WI38 (cell line): Measurements from ENCODE around the gene PILRB.
A peak's percentile ranks its signal among the peaks of the same experiment; 100 is the strongest.

Source experiments
- H3K4me3 ChIP-seq: 2 replicates; pipeline ENCODE4 v1.5.1; 2011; ENCODE audit warnings: low read depth, mild to moderate bottlenecking, control low read depth, low read length
- CTCF ChIP-seq: IDR thresholded peaks from 2 replicates; pipeline ENCODE4 v1.5.1; 2012; ENCODE audit warnings: low read depth, mild to moderate bottlenecking, control low read depth, low read length

Gene PILRB

DNA sequence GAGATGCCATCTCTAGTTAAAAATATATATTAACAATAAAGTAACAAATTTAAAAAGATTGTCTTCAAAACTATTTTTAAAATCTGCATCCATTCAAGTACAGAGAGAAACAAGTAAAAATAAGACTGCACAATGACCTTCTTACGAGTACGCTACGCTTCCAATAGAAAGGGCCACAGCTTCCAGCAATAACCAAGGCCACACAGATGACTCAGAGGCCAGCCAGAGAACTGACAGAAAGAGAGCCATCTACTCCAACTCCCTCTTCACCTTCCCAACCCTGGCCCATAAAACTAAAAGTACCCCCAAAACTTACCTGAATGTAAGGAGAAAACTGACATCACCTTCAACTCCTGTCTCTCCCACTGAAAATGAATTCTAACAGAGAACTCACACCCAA, 42.1 kb downstream of the PILRB start:
- no peak overlapping the region for H3K4me3 ChIP-seq
- no peak for TF ChIP-seq CTCF

DNA sequence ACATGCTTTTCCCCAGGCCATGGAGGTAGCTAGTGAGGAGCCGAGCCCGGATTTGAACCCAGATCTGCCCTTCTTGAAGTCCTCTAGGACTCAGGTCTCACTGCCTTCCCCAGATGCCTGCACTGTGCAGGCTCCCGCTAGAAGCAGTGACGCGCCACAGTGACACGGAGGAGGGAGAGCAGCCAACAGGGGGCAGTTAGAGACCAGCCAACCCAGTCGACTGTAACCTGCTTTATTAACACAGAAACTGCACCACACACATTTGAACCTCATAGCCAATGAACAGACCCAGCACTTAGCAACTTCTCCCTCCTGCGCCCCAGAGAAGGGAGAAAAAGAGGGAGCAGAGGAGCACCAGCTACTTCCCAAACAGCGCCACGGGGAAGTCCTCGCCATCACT, 42.7 kb downstream of the PILRB start:
- H3K4me3 ChIP-seq = no peak overlapping the region
- TF ChIP-seq CTCF = no peak

- TF ChIP-seq CTCF = no peak
- H3K4me3 ChIP-seq = no peak overlapping the region
Observed at GRCh38 chr7:100401811-100402210, 43.9 kb downstream of the PILRB start.

GRCh38 chr7:100402241-100402640, 44.3 kb downstream of the PILRB start:
- H3K4me3 ChIP-seq = no peak overlapping the region
- TF ChIP-seq CTCF = no peak

DNA sequence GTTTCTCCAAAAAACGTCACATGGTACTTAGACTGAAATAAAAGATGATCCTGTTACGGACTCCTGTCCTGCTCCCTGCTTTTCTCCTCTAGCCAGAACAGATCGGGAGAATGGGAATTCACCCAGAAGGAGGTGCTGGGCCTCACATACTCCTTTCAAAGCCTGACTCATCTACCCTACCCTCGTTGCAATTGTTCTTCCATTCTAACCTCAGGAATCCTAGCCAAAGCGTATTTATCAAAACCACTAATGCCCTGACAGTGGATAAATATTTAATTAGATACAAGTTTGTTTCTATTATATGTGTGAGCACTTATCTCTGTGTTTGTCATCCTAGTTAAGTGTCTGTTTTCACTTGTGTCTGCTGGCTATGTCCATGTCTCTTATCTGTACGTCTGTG, 48.9 kb downstream of the PILRB start:
- no peak for TF ChIP-seq CTCF

DNA sequence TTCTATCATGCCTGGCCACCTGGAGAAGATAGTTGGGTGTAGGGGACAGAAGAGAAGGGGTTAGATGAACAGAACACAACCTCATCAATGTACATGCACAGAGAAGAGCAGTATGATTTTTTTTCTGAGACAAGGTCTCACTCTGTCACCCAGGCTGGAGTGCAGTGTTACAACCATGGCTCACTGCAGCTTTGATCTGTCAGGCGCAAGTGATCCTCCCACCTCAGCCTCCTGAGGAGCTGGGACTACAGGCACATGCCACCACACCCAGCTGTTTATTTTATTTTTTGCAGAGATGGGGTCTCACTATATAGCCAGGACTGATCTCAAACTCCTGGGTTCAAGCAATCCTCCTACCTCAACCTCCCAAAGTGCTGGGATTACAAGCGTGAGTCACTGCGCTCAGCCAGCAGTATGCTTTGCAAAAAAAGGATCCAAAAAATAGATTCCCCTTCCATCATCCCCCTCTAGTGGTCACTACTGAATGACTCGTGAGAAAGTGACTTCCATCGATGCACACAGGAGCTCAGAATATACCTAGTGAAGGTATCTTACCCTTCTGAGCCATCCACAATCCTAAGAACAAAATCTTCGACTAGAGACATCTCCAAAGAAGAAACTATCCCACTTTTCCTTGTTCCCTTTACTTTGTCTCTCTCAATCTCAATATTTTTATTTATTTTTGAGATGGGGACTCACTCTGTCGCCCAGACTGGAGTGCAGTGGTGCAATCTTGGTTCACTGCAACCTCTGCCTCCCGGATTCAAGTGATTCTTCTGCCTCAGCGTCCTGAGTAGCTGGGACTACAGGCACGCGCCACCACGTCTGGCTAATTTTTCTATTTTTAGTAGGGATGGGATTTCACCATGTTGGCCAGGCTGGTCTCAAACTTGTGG, 49.6 kb downstream of the PILRB start:
- peak; percentile 65 for TF ChIP-seq CTCF
- no peak overlapping the region for H3K4me3 ChIP-seq

More for the DNA sequence above, 48.9 kb downstream of the PILRB start:
- H3K4me3 ChIP-seq = no peak overlapping the region

- TF ChIP-seq CTCF = no peak
- no peak overlapping the region for H3K4me3 ChIP-seq
Observed at GRCh38 chr7:100411101-100411500, 53.2 kb downstream of the PILRB start.
